ENCODE results near the gene NLRC5.

NLRC5 gene

GRCh38 chr16:57082664-57083063 is 93.3 kb downstream of the NLRC5 start:
- TF ChIP-seq SIN3A (IDR thresholded peaks at IDR 0.05; ENCODE audit: borderline replicate concordance, insufficient read depth, low read length) (no peak), POLR2AphosphoS5 (IDR thresholded peaks at IDR 0.05; ENCODE audit: low read depth, low read length) (no peak), FOXP2 (optimal IDR thresholded peaks at IDR 0.05; ENCODE audit: borderline replicate concordance, extremely low read depth, extremely low read length, insufficient read depth) (no peak), REST (IDR thresholded peaks at IDR 0.05; ENCODE audit: insufficient read depth in 1 of 2, low read depth in 2 of 2, low read length in 2 of 2) (no peak), TAF1 (IDR thresholded peaks at IDR 0.05; ENCODE audit: borderline replicate concordance, insufficient read depth, low read length) (no peak)

GRCh38 chr16:57083485-57084126 is 94.2 kb downstream of the NLRC5 start:
- TF ChIP-seq SIN3A (IDR thresholded peaks at IDR 0.05; ENCODE audit: borderline replicate concordance, insufficient read depth, low read length) (no peak), REST (IDR thresholded peaks at IDR 0.05; ENCODE audit: insufficient read depth in 1 of 2, low read depth in 2 of 2, low read length in 2 of 2) (no peak), TAF1 (IDR thresholded peaks at IDR 0.05; ENCODE audit: borderline replicate concordance, insufficient read depth, low read length) (no peak), POLR2AphosphoS5 (IDR thresholded peaks at IDR 0.05; ENCODE audit: low read depth, low read length) (no peak), FOXP2 (optimal IDR thresholded peaks at IDR 0.05; ENCODE audit: borderline replicate concordance, extremely low read depth, extremely low read length, insufficient read depth) (no peak)

- no peak for TF ChIP-seq REST (IDR thresholded peaks at IDR 0.05; ENCODE audit: insufficient read depth in 1 of 2, low read depth in 2 of 2, low read length in 2 of 2)
- no peak for TF ChIP-seq TAF1 (IDR thresholded peaks at IDR 0.05; ENCODE audit: borderline replicate concordance, insufficient read depth, low read length)
- TF ChIP-seq POLR2AphosphoS5 (IDR thresholded peaks at IDR 0.05; ENCODE audit: low read depth, low read length) = no peak
- no peak for TF ChIP-seq SIN3A (IDR thresholded peaks at IDR 0.05; ENCODE audit: borderline replicate concordance, insufficient read depth, low read length)
- TF ChIP-seq FOXP2 (optimal IDR thresholded peaks at IDR 0.05; ENCODE audit: borderline replicate concordance, extremely low read depth, extremely low read length, insufficient read depth) = no peak
Measured at GRCh38 chr16:57084257-57084770, 95.0 kb downstream of the NLRC5 start.

- TF ChIP-seq FOXP2 (optimal IDR thresholded peaks at IDR 0.05; ENCODE audit: borderline replicate concordance, extremely low read depth, extremely low read length, insufficient read depth) = no peak
- TF ChIP-seq TAF1 (IDR thresholded peaks at IDR 0.05; ENCODE audit: borderline replicate concordance, insufficient read depth, low read length) = no peak
Measured at GRCh38 chr16:57084996-57085395, 95.6 kb downstream of the NLRC5 start.

- TF ChIP-seq TAF1 (IDR thresholded peaks at IDR 0.05; ENCODE audit: borderline replicate concordance, insufficient read depth, low read length) (no peak), FOXP2 (optimal IDR thresholded peaks at IDR 0.05; ENCODE audit: borderline replicate concordance, extremely low read depth, extremely low read length, insufficient read depth) (no peak), REST (IDR thresholded peaks at IDR 0.05; ENCODE audit: insufficient read depth in 1 of 2, low read depth in 2 of 2, low read length in 2 of 2) (no peak), POLR2AphosphoS5 (IDR thresholded peaks at IDR 0.05; ENCODE audit: low read depth, low read length) (no peak)
Measured at GRCh38 chr16:57087003-57087402, 97.6 kb downstream of the NLRC5 start.
